ENCODE data around the gene SCTR. TPM values are rescaled to one million over a fixed set of nuclear protein-coding genes. Genes with fewer than 3 reads are reported as not detected.

SCTR gene
- total and polyA plus RNA-seq, 2 of the 13 experiments (the other 11 are each of a cell fraction or from before 2014, with no cell fraction given), result not detected

GRCh38 chr2:119424284-119425118 is 99.8 kb downstream of the SCTR start (continued):
- no peak for TF ChIP-seq ZNF639 (CRISPR knock-in tag; conservative IDR thresholded peaks at IDR 0.05)
- TF ChIP-seq FOXM1 (CRISPR knock-in tag; IDR thresholded peaks at IDR 0.05), result no peak
- TF ChIP-seq RBFOX2 (IDR thresholded peaks at IDR 0.05; ENCODE audit: low read depth, low read length), result no peak
- no peak for TF ChIP-seq ZNF775 (CRISPR knock-in tag; IDR thresholded peaks at IDR 0.05; ENCODE audit: borderline replicate concordance)
- TF ChIP-seq NRL (CRISPR knock-in tag; IDR thresholded peaks at IDR 0.05; ENCODE audit: borderline replicate concordance), result peak; percentile 33; the same call in 1 of the 2 replicates
- no peak for TF ChIP-seq FUBP1 (CRISPR knock-in tag; IDR thresholded peaks at IDR 0.05; ENCODE audit: borderline replicate concordance)
- no peak for TF ChIP-seq POLR2G (IDR thresholded peaks at IDR 0.05; ENCODE audit: low read depth, low read length)
- TF ChIP-seq ASH2L (IDR thresholded peaks at IDR 0.05; ENCODE audit: insufficient read length, low read depth, low read length), result no peak
- no peak for TF ChIP-seq ZBTB7A (CRISPR knock-in tag; IDR thresholded peaks at IDR 0.05)
- TF ChIP-seq TOPORS (CRISPR knock-in tag; IDR thresholded peaks at IDR 0.05), result no peak
- TF ChIP-seq TCF7L2 (IDR thresholded peaks at IDR 0.05; ENCODE audit: low read depth, low read length), result no peak; the same call in 1 of the 2 replicates
- no peak for TF ChIP-seq ZNF136 (CRISPR knock-in tag; IDR thresholded peaks at IDR 0.05; ENCODE audit: low read depth)
- TF ChIP-seq MIER2 (CRISPR knock-in tag; IDR thresholded peaks at IDR 0.05), result 0 out of 2 replicates have a peak, but pooled peaks have one; percentile 20
- no peak for TF ChIP-seq CENPT (CRISPR knock-in tag; IDR thresholded peaks at IDR 0.05; ENCODE audit: low read depth)
- TF ChIP-seq, protein P1, sequence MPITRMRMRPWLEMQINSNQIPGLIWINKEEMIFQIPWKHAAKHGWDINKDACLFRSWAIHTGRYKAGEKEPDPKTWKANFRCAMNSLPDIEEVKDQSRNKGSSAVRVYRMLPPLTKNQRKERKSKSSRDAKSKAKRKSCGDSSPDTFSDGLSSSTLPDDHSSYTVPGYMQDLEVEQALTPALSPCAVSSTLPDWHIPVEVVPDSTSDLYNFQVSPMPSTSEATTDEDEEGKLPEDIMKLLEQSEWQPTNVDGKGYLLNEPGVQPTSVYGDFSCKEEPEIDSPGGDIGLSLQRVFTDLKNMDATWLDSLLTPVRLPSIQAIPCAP (CRISPR knock-in tag; IDR thresholded peaks at IDR 0.05; ENCODE audit: low read depth), result no peak
- TF ChIP-seq DPF2 (CRISPR knock-in tag; IDR thresholded peaks at IDR 0.05; ENCODE audit: borderline replicate concordance, low read depth), result no peak
- no peak for TF ChIP-seq THYN1 (CRISPR knock-in tag; IDR thresholded peaks at IDR 0.05; ENCODE audit: borderline replicate concordance, low read depth)
- no peak for TF ChIP-seq TARDBP (CRISPR knock-in tag; IDR thresholded peaks at IDR 0.05)
- 0 out of 2 replicates have a peak, but pooled peaks have one; percentile 24 for TF ChIP-seq ZNF724P (CRISPR knock-in tag; IDR thresholded peaks at IDR 0.05; ENCODE audit: borderline replicate concordance)
- no peak for TF ChIP-seq ZNF7 (CRISPR knock-in tag; IDR thresholded peaks at IDR 0.05)
- TF ChIP-seq FOXC1 (CRISPR knock-in tag; IDR thresholded peaks at IDR 0.05; ENCODE audit: borderline replicate concordance), result no peak; the same call in 1 of the 2 replicates
- no peak for TF ChIP-seq MTA3 (CRISPR knock-in tag; IDR thresholded peaks at IDR 0.05)
- no peak for TF ChIP-seq MXI1 (IDR thresholded peaks at IDR 0.05; ENCODE audit: borderline replicate concordance, low read depth, low read length)
